HepG2 (cell line): ENCODE data around the gene IL18RAP. TPM values are rescaled to one million over a fixed set of nuclear protein-coding genes. Genes with fewer than 3 reads are reported as not detected.

Source experiments
- ATAC-seq: fragments of 200-7000 bp; cut with Tn5 transposase; 3 replicates; pipeline ENCODE4 v1.9.1; 2020; ENCODE audit warnings: mild to moderate bottlenecking, moderate library complexity
- BruUV-seq: library from RNA; stranded (reverse); fragments of 400-500 nt; replicated peaks from 2 replicates; lab custom pipeline; 2021; lab: Mats Ljungman, UMichigan
- CTCF ChIA-PET: fragments of 300-600 bp; formaldehyde crosslinking; extraction: SDS; loops from one replicate; lab custom pipeline; 2021; ENCODE audit warnings: low total read pairs, inconsistent platforms, low intra/inter-chr PET ratio; lab: Yijun Ruan, JAX
- POLR2A ChIA-PET: fragments of 350-600 bp; sonication (Branson Sonifier 250); formaldehyde crosslinking; loops from one replicate; lab custom pipeline; 2020; ENCODE audit warnings: antibody characterized with exemption, inconsistent platforms; lab: Yijun Ruan, JAX
- DNase-seq: peaks from one replicate; pipeline ENCODE4 v3.0.0-alpha.2; 2015; ENCODE audit warnings: low spot score
- FAIRE-seq: peaks from 3 replicates; lab custom pipeline; 2011; peaks lifted over from hg19 to GRCh38; lab: Jason Lieb, UNC
- H2AFZ ChIP-seq: one replicate; pipeline ENCODE4 v1.6.1; 2011; ENCODE audit warnings: low read length, inconsistent platforms
- H3K27ac ChIP-seq: fragments of 300-600 bp; 3 replicates; pipeline ENCODE4 v1.8.0; 2011; ENCODE audit warnings: mixed run types, mild to moderate bottlenecking, mixed read lengths, low read length, inconsistent platforms; ENCODE audit not compliant: insufficient read depth; ENCODE audit errors: extremely low read length
- H3K27me3 ChIP-seq, 2 experiments: fragments of 200-600 bp in 1 of 2; 2 replicates in 1 of 2; 3 replicates in 1 of 2; pipeline versions ENCODE4 v1.6.0 to v1.8.0; 2011; ENCODE audit warnings: low read length in 2 of 2, mild to moderate bottlenecking in 2 of 2, moderate library complexity in 2 of 2, inconsistent platforms in 1 of 2; ENCODE audit not compliant: insufficient read depth in 2 of 2, control insufficient read depth in 1 of 2
- H3K36me3 ChIP-seq, 2 experiments: fragments of 200-600 bp in 1 of 2; replicated peaks in 1 of 2; 2 replicates in 1 of 2; 3 replicates in 1 of 2; pipeline versions ENCODE4 v1.5.1 to v1.8.0; 2011; ENCODE audit warnings: low read length in 2 of 2, inconsistent platforms in 1 of 2; ENCODE audit not compliant: insufficient read depth in 2 of 2, control insufficient read depth in 1 of 2
- H3K4me1 ChIP-seq: 2 replicates; pipeline ENCODE4 v1.5.1; 2012; ENCODE audit warnings: low read length, inconsistent platforms; ENCODE audit not compliant: insufficient read depth
- H3K4me2 ChIP-seq: 2 replicates; pipeline ENCODE4 v1.6.0; 2011; ENCODE audit warnings: low read depth, low read length, inconsistent platforms
- H3K4me3 ChIP-seq, 3 experiments: fragments of 200-600 bp in 1 of 3; sonication (generic), shearing (Covaris generic) in 1 of 3; replicated peaks in 1 of 3; 2 replicates each; pipeline ENCODE4 v1.5.1; 2011 to 2016; ENCODE audit warnings: low read length in 3 of 3, inconsistent platforms in 2 of 3, low read depth in 2 of 3, mild to moderate bottlenecking in 2 of 3, control low read depth in 1 of 3, mixed read lengths in 1 of 3; ENCODE audit not compliant: insufficient read depth in 1 of 3
- H3K79me2 ChIP-seq: one replicate; pipeline ENCODE4 v1.6.1; 2011; ENCODE audit warnings: low read length, inconsistent platforms; ENCODE audit not compliant: insufficient read depth
- H3K9ac ChIP-seq: 2 replicates; pipeline ENCODE4 v1.6.0; 2011; ENCODE audit warnings: mild to moderate bottlenecking, low read depth, low read length, inconsistent platforms; ENCODE audit not compliant: insufficient read depth
- H3K9me3 ChIP-seq: 2 replicates; pipeline ENCODE4 v1.5.1; 2012; ENCODE audit warnings: mild to moderate bottlenecking, low read length
- H4K20me1 ChIP-seq: 2 replicates; pipeline ENCODE4 v1.6.0; 2011; ENCODE audit warnings: inconsistent platforms, mild to moderate bottlenecking, low read length, moderate library complexity; ENCODE audit not compliant: insufficient read depth
- AGO1 ChIP-seq: fragments of 200-400 bp; formaldehyde crosslinking; IDR thresholded peaks from 2 replicates; pipeline ENCODE4 v1.6.1; 2017; ENCODE audit warnings: mild to moderate bottlenecking, low read depth, low read length, moderate library complexity; ENCODE audit not compliant: poor library complexity, severe bottlenecking
- FOSL2 ChIP-seq: sonication (generic); formaldehyde crosslinking; IDR thresholded peaks from 2 replicates; pipeline ENCODE4 v1.4.0; 2020; ENCODE audit warnings: missing genetic modification reagents
- FOXC1 ChIP-seq: sonication (generic); formaldehyde crosslinking; IDR thresholded peaks from 2 replicates; pipeline ENCODE4 v1.8.0; 2022; ENCODE audit warnings: mild to moderate bottlenecking, missing genetic modification reagents, borderline replicate concordance
- GTF3A ChIP-seq: sonication (generic); formaldehyde crosslinking; conservative IDR thresholded peaks from 2 replicates; pipeline ENCODE4 v1.4.0; 2020; ENCODE audit warnings: mild to moderate bottlenecking, missing genetic modification reagents
- MAFF ChIP-seq: IDR thresholded peaks from 2 replicates; pipeline ENCODE4 v1.6.1; 2011; ENCODE audit warnings: low read depth, low read length, improper control_type of control experiment
- MAFK ChIP-seq, 2 experiments: IDR thresholded peaks in 1 of 2; conservative IDR thresholded peaks in 1 of 2; 2 replicates each; pipeline ENCODE4 v1.6.1; 2011; ENCODE audit warnings: improper control_type of control experiment in 2 of 2, low read length in 2 of 2
- SIN3A ChIP-seq: IDR thresholded peaks from 2 replicates; pipeline ENCODE4 v1.6.1; 2011; ENCODE audit warnings: low read depth, mild to moderate bottlenecking, control low read depth, low read length, borderline replicate concordance
- SIX4 ChIP-seq: sonication (generic); formaldehyde crosslinking; IDR thresholded peaks from 2 replicates; pipeline ENCODE4 v1.4.0; 2020; ENCODE audit warnings: missing genetic modification reagents
- TEAD3 ChIP-seq: optimal IDR thresholded peaks from 2 replicates; pipeline ENCODE3; 2016; ENCODE audit warnings: borderline replicate concordance
- THYN1 ChIP-seq: sonication (generic); formaldehyde crosslinking; IDR thresholded peaks from 2 replicates; pipeline ENCODE4 v1.8.1; 2023; ENCODE audit warnings: low read depth, mild to moderate bottlenecking, moderate library complexity, missing genetic modification reagents, borderline replicate concordance
- ZFP90 ChIP-seq: sonication (generic); formaldehyde crosslinking; IDR thresholded peaks from 2 replicates; pipeline ENCODE4 v1.8.0; 2022; ENCODE audit warnings: missing genetic modification reagents, mild to moderate bottlenecking, inconsistent platforms, borderline replicate concordance
- WGBS: methylation state at CpG from one replicate; pipeline ENCODE4 v1.1.6; 2017; ENCODE audit warnings: low lambda C conversion rate; 5-methylcytosine and 5-hydroxymethylcytosine counted together
- in situ Hi-C: cut with HindIII; loops from 2 replicates; pipeline ENCODE4 v1.10.0; 2017; ENCODE audit warnings: low pct_unique_long_range_greater_than_20kb; ENCODE audit not compliant: extremely low pct_ligation_motif_present
- intact Hi-C: fragments of 100-400 bp; cut with micrococcal nuclease; formaldehyde crosslinking; loops from one replicate; pipeline ENCODE4 v1.10.0; 2022; ENCODE audit not compliant: unreplicated experiment
- polyA plus RNA-seq, 8 experiments: library from polyadenylated mRNA; depleted of rRNA in 3 of 8; stranded (reverse) in 7 of 8; unstranded in 1 of 8; fragments of >200 nt; fragmentation: Illumina TruSeq in 4 of 8; extraction: Trizol in 4 of 8; gene quantifications; 2 replicates each; pipeline versions ENCODE4 v1.2.1 to v1.2.3, GENCODE V29; 2011 to 2016; ENCODE audit warnings: low read depth in 4 of 8, missing spikeins in 1 of 8, mixed read lengths in 1 of 8; ENCODE audit not compliant: insufficient read depth in 1 of 8
- total RNA-seq, 5 experiments: library from RNA; depleted of rRNA; stranded (reverse); fragments of >200 nt; fragmentation: Illumina TruSeq; extraction: Trizol; gene quantifications; 2 replicates each; pipeline ENCODE4 v1.2.3, GENCODE V29; 2016; ENCODE audit warnings: low read depth in 1 of 5
- TF ChIP-seq, protein P1 (sequence below): sonication (generic); formaldehyde crosslinking; IDR thresholded peaks from 2 replicates; pipeline ENCODE4 v1.4.0; 2020; ENCODE audit warnings: mild to moderate bottlenecking, low read depth, missing genetic modification reagents
- TF ChIP-seq, protein P2 (sequence below): sonication (generic); formaldehyde crosslinking; IDR thresholded peaks from 2 replicates; pipeline ENCODE4 v1.4.0; 2020; ENCODE audit warnings: mild to moderate bottlenecking, missing genetic modification reagents
- TF ChIP-seq, protein P3 (sequence below): sonication (generic); formaldehyde crosslinking; IDR thresholded peaks from 2 replicates; pipeline ENCODE4 v1.5.1; 2020; ENCODE audit warnings: mild to moderate bottlenecking, missing genetic modification reagents, moderate library complexity

Gene IL18RAP
- total and polyA plus RNA-seq, 2 of the 13 experiments (the other 11 are each of a cell fraction or from before 2014, with no cell fraction given), result 0.05 TPM; not detected in 1

DNA sequence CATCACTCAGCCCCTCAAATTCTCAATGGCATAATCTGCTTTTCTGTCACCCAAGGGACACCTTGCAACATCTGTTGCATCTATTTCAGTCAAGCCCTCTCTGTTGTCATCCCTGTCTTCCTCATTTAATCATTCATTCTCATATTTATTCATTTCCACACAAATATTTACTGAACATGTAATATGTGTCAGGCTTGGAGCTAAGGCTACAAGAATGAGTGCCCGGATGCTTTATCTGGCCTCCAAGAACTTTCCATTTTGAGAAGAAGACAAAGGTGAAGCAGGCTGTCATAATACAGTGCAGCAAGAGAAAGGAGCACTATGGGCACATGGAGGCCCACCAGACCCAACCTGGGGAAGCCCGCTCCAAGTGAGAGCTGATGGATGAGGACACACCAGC lies 15.6 kb downstream of the IL18RAP start (continued):
- TF ChIP-seq ZFP90 (no peak), SIX4 (no peak)
- TF ChIP-seq, protein P1, sequence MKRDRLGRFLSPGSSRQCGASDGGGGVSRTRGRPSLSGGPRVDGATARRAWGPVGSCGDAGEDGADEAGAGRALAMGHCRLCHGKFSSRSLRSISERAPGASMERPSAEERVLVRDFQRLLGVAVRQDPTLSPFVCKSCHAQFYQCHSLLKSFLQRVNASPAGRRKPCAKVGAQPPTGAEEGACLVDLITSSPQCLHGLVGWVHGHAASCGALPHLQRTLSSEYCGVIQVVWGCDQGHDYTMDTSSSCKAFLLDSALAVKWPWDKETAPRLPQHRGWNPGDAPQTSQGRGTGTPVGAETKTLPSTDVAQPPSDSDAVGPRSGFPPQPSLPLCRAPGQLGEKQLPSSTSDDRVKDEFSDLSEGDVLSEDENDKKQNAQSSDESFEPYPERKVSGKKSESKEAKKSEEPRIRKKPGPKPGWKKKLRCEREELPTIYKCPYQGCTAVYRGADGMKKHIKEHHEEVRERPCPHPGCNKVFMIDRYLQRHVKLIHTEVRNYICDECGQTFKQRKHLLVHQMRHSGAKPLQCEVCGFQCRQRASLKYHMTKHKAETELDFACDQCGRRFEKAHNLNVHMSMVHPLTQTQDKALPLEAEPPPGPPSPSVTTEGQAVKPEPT, result no peak

DNA sequence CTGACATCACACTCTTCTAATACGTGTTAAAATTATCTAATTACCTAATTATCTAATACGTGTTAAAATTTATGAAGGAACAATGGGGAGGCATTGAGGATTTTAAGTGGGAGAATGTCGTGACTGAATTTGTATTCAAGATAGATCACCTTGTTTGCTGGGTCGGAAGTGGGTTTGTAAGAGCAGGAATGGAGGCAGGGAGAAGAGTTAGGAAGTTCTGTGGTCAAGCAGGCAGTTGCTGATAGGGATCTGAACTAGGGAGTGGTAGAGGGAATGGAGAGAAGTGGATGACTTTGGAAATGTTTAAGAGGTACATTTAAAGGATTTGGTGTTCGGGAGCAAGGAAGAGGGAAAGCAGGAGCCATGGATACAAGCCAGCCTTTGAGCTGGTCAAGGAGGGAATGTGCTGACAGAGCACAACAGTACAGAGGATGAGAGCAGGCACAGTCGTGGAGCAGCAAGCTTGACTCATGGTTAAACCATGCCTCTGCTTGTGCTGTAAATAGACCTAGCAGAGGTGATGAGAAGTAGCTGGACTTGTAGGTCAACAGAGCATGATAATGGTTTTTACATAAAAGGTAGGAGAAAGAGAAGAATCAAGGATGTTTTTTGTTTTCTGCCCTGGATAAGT lies 16.2 kb downstream of the IL18RAP start:
- CTCF ChIA-PET, result no interaction called here
- no peak for FAIRE-seq
- Histone ChIP-seq H3K9me3 (no peaks in the 10 kb centered on the region), H3K4me3 (no peak overlapping the region), H3K4me1 (no peaks in the 10 kb centered on the region), H3K27ac (no peak overlapping the region), H4K20me1 (no peaks in the 10 kb centered on the region), H3K4me2 (no peak overlapping the region), H3K79me2 (no peaks in the 10 kb centered on the region), H2AFZ (no peak overlapping the region), H3K27me3 (peaks cover 0 to 10% of the 10 kb centered on the region in 2 experiments; a peak in 1 of 5 replicates), H3K36me3 (no peaks in the 10 kb centered on the region), H3K9ac (no peak overlapping the region)
- POLR2A ChIA-PET, result no interaction called here
- ATAC-seq, result peak; percentile 69
- in situ Hi-C loops (no loop called here), intact Hi-C loops (no loop called here)
- WGBS, result 14% methylated on average over 6 of the region's 6 CpGs
- BruUV-seq, result no TSS peak
- peak; percentile 10 for DNase-seq
- TF ChIP-seq TEAD3 (CRISPR knock-in tag) (peak; percentile 56), SIN3A (no peak), THYN1 (CRISPR knock-in tag) (no peak), AGO1 (no peak), GTF3A (CRISPR knock-in tag) (no peak), FOSL2 (CRISPR knock-in tag) (peak; percentile 46), MAFK (conservative IDR thresholded peaks at IDR 0.05 in 1 of 2, IDR thresholded peaks at IDR 0.05 in 1 of 2; ENCODE audit: low read length in 2 of 2) (peak; percentile 96 to 97), MAFF (peak; percentile 95), FOXC1 (CRISPR knock-in tag) (no peak)
- TF ChIP-seq, protein P2, sequence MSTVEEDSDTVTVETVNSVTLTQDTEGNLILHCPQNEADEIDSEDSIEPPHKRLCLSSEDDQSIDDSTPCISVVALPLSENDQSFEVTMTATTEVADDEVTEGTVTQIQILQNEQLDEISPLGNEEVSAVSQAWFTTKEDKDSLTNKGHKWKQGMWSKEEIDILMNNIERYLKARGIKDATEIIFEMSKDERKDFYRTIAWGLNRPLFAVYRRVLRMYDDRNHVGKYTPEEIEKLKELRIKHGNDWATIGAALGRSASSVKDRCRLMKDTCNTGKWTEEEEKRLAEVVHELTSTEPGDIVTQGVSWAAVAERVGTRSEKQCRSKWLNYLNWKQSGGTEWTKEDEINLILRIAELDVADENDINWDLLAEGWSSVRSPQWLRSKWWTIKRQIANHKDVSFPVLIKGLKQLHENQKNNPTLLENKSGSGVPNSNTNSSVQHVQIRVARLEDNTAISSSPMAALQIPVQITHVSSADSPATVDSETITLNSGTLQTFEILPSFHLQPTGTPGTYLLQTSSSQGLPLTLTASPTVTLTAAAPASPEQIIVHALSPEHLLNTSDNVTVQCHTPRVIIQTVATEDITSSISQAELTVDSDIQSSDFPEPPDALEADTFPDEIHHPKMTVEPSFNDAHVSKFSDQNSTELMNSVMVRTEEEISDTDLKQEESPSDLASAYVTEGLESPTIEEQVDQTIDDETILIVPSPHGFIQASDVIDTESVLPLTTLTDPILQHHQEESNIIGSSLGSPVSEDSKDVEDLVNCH (CRISPR knock-in tag), result no peak
- TF ChIP-seq, protein P3, sequence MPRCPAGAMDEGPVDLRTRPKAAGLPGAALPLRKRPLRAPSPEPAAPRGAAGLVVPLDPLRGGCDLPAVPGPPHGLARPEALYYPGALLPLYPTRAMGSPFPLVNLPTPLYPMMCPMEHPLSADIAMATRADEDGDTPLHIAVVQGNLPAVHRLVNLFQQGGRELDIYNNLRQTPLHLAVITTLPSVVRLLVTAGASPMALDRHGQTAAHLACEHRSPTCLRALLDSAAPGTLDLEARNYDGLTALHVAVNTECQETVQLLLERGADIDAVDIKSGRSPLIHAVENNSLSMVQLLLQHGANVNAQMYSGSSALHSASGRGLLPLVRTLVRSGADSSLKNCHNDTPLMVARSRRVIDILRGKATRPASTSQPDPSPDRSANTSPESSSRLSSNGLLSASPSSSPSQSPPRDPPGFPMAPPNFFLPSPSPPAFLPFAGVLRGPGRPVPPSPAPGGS (CRISPR knock-in tag), result no peak
